GM23338 (cell line): ENCODE results near the gene SEZ6. TPM values are rescaled to one million over a fixed set of nuclear protein-coding genes. Genes with fewer than 3 reads are reported as not detected.
A peak's percentile ranks its signal among the peaks of the same experiment; 100 is the strongest.

Experiments
- ATAC-seq: fragments of 200-7000 bp; cut with Tn5 transposase; 3 replicates; pipeline ENCODE4 v1.9.1; 2020
- DNase-seq: peaks from one replicate; pipeline ENCODE4 v3.0.0-alpha.2; 2015; ENCODE audit warnings: low spot score
- H2AFZ ChIP-seq: fragments of 200-600 bp; sonication (generic); 2 replicates; pipeline ENCODE4 v1.8.0; 2016; ENCODE audit warnings: antibody characterized with exemption, mild to moderate bottlenecking, moderate library complexity
- H3F3A ChIP-seq: fragments of 200-600 bp; sonication (generic); replicated peaks from 2 replicates; pipeline ENCODE4 v1.8.0; 2017; ENCODE audit warnings: antibody characterized with exemption, mixed run types, low read depth
- H3K27ac ChIP-seq: fragments of 200-600 bp; sonication (generic); 2 replicates; pipeline ENCODE4 v1.6.1; 2016; ENCODE audit warnings: low read depth
- H3K27me3 ChIP-seq: fragments of 200-600 bp; sonication (generic); 2 replicates; pipeline ENCODE4 v1.8.0; 2016; ENCODE audit warnings: mild to moderate bottlenecking, mixed run types, moderate library complexity; ENCODE audit not compliant: insufficient read depth
- H3K36me3 ChIP-seq: fragments of 200-600 bp; sonication (generic); 2 replicates; pipeline ENCODE4 v1.8.0; 2016; ENCODE audit warnings: mild to moderate bottlenecking; ENCODE audit not compliant: insufficient read depth
- H3K4me1 ChIP-seq: fragments of 200-600 bp; sonication (generic); 2 replicates; pipeline ENCODE4 v1.8.0; 2016; ENCODE audit warnings: mild to moderate bottlenecking, moderate library complexity; ENCODE audit not compliant: insufficient read depth
- H3K4me2 ChIP-seq: fragments of 200-600 bp; sonication (generic); 2 replicates; pipeline ENCODE4 v1.7.1; 2017; ENCODE audit warnings: mixed run types
- H3K4me3 ChIP-seq: fragments of 200-600 bp; sonication (generic); 2 replicates; pipeline ENCODE4 v1.6.1; 2016; ENCODE audit warnings: mixed run types
- H3K79me2 ChIP-seq: fragments of 200-600 bp; sonication (generic); replicated peaks from 2 replicates; pipeline ENCODE4 v1.8.0; 2017; ENCODE audit warnings: mild to moderate bottlenecking; ENCODE audit not compliant: insufficient read depth
- H3K9me2 ChIP-seq: fragments of 200-600 bp; sonication (generic); 2 replicates; pipeline ENCODE4 v1.8.0; 2017; ENCODE audit not compliant: insufficient read depth
- H4K20me1 ChIP-seq: fragments of 200-600 bp; sonication (generic); replicated peaks from 2 replicates; pipeline ENCODE4 v1.8.0; 2017; ENCODE audit warnings: mild to moderate bottlenecking; ENCODE audit not compliant: insufficient read depth
- H3K27ac Mint-ChIP-seq: 2 replicates; pipeline ENCODE4 v1.8.0; 2020; ENCODE audit warnings: inconsistent platforms, mild to moderate bottlenecking, moderate library complexity, mixed read lengths
- H3K27me3 Mint-ChIP-seq: 3 replicates; pipeline ENCODE4 v1.8.0; 2022; ENCODE audit warnings: low read depth, mild to moderate bottlenecking, moderate library complexity, mixed read lengths, inconsistent platforms; ENCODE audit not compliant: insufficient read depth, poor library complexity
- H3K36me3 Mint-ChIP-seq: 3 replicates; pipeline ENCODE4 v1.8.0; 2021; ENCODE audit warnings: low read depth, mild to moderate bottlenecking, inconsistent platforms, moderate library complexity, mixed read lengths
- H3K4me1 Mint-ChIP-seq: 3 replicates; pipeline ENCODE4 v1.8.0; 2020; ENCODE audit warnings: mild to moderate bottlenecking, inconsistent platforms, mixed read lengths
- H3K4me3 Mint-ChIP-seq: 3 replicates; pipeline ENCODE4 v1.8.0; 2021; ENCODE audit warnings: moderate library complexity, mild to moderate bottlenecking, inconsistent platforms, mixed read lengths
- H3K9me3 Mint-ChIP-seq: 3 replicates; pipeline ENCODE4 v1.8.0; 2020; ENCODE audit warnings: moderate library complexity, mild to moderate bottlenecking, inconsistent platforms, mixed read lengths
- EZH2 ChIP-seq: fragments of 200-600 bp; sonication (generic); IDR thresholded peaks from one replicate; pipeline ENCODE4 v1.8.0; 2017; ENCODE audit warnings: antibody characterized with exemption, mild to moderate bottlenecking, low read depth; ENCODE audit not compliant: unreplicated experiment
- EZH2phosphoT487 ChIP-seq: fragments of 200-600 bp; sonication (generic); IDR thresholded peaks from one replicate; pipeline ENCODE4 v1.8.1; 2018; ENCODE audit warnings: antibody characterized with exemption; ENCODE audit not compliant: unreplicated experiment
- JUNB ChIP-seq: IDR thresholded peaks from one replicate; pipeline ENCODE4 v1.6.1; 2016; ENCODE audit warnings: antibody characterized with exemption; ENCODE audit not compliant: unreplicated experiment
- NANOG ChIP-seq: IDR thresholded peaks from 2 replicates; pipeline ENCODE4 v1.6.1; 2016; ENCODE audit warnings: antibody characterized with exemption, borderline replicate concordance
- POLR2AphosphoS5 ChIP-seq: IDR thresholded peaks from 2 replicates; pipeline ENCODE4 v1.6.1; 2016; ENCODE audit warnings: antibody characterized with exemption, low read depth
- REST ChIP-seq: IDR thresholded peaks from one replicate; pipeline ENCODE4 v1.6.1; 2018; ENCODE audit warnings: antibody characterized with exemption; ENCODE audit not compliant: unreplicated experiment
- STAT1 ChIP-seq: IDR thresholded peaks from one replicate; pipeline ENCODE4 v1.6.1; 2016; ENCODE audit warnings: antibody characterized with exemption; ENCODE audit not compliant: unreplicated experiment
- ZNF462 ChIP-seq: fragments of 250-450 bp; sonication (Bioruptor Pico); IDR thresholded peaks from 2 replicates; pipeline ENCODE4 v1.5.0; 2020; ENCODE audit warnings: mild to moderate bottlenecking, moderate library complexity
- polyA plus RNA-seq: library from polyadenylated mRNA; unstranded; fragments of >200 nt; fragmentation: Nextera tagmentation; extraction: Ambion mirVana; gene quantifications from 2 replicates; pipeline ENCODE4 v1.2.1, GENCODE V29; 2016
- total RNA-seq: library from RNA; depleted of rRNA; stranded (reverse); fragments of >200 nt; shearing (Covaris generic); gene quantifications from 2 replicates; pipeline ENCODE4 v1.2.3, GENCODE V29; 2014
- TF ChIP-seq, protein P1 (sequence below): IDR thresholded peaks from 2 replicates; pipeline ENCODE4 v1.6.1; 2016; ENCODE audit warnings: antibody characterized with exemption

Gene SEZ6
- total and polyA plus RNA-seq, 2 experiments from 2014 or later = 1.0 to 6.5 TPM

DNA sequence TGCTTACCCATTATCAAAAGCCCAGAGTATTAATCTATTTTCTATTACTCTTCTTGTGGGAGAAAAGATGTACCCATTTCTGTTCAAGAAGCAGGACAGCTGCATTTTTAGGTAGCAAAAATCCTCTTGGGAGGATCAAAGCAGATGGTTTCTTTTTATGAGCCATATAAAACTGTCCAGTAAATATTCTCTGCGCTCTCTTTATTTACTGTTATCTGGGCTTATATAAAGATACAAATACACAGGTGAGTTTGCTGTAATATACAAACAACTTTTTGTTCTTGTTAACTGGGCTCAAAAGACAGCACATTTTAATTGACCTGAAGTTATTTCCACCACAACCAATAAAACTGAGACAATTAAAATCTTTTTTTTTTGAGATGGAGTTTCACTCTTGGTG lies 64.6 kb downstream of the SEZ6 start:
- H3F3A ChIP-seq = peaks cover 15% of the 10 kb centered on the region; the same call in 1 of the 2 replicates
- Mint-ChIP-seq H3K27me3 (no peaks in the 10 kb centered on the region), H3K4me1 (peaks cover 60% of the 10 kb centered on the region), H3K36me3 (peaks cover 35% of the 10 kb centered on the region), H3K4me3 (no peak overlapping the region), H3K9me3 (no peaks in the 10 kb centered on the region), H3K27ac (no peak overlapping the region)
- ATAC-seq (no peak), DNase-seq (no peak)
- H3K27me3 ChIP-seq = no peaks in the 10 kb centered on the region
- no peak overlapping the region for H2AFZ ChIP-seq
- peaks cover 84% of the 10 kb centered on the region for H4K20me1 ChIP-seq
- no peak overlapping the region for H3K27ac ChIP-seq
- H3K36me3 ChIP-seq = peaks cover 17% of the 10 kb centered on the region
- peaks cover 100% of the 10 kb centered on the region for H3K79me2 ChIP-seq
- no peak for TF ChIP-seq NANOG
- TF ChIP-seq REST = no peak
- TF ChIP-seq JUNB = no peak
- no peak for TF ChIP-seq POLR2AphosphoS5
- no peak for TF ChIP-seq STAT1
- H3K4me1 ChIP-seq = peaks cover 50% of the 10 kb centered on the region
- no peaks in the 10 kb centered on the region for H3K9me2 ChIP-seq
- no peak overlapping the region for H3K4me3 ChIP-seq
- no peak overlapping the region for H3K4me2 ChIP-seq

GRCh38 chr17:28940675-28941074 lies 65.2 kb downstream of the SEZ6 start:
- H3K79me2 ChIP-seq = peaks cover 100% of the 10 kb centered on the region
- H3K27me3 Mint-ChIP-seq = no peaks in the 10 kb centered on the region
- H4K20me1 ChIP-seq = peaks cover 78% of the 10 kb centered on the region
- no peak overlapping the region for H3K27ac Mint-ChIP-seq
- ATAC-seq (peak; percentile 23; the same call in 2 of the 3 replicates), DNase-seq (no peak)
- no peak overlapping the region for H3K27ac ChIP-seq
- no peak overlapping the region for H3K4me3 Mint-ChIP-seq
- H3K9me2 ChIP-seq = no peaks in the 10 kb centered on the region
- H3K4me1 Mint-ChIP-seq = peaks cover 63% of the 10 kb centered on the region
- peaks cover 15% of the 10 kb centered on the region; the same call in 1 of the 2 replicates for H3K36me3 ChIP-seq
- no peak overlapping the region for H3K4me3 ChIP-seq
- peaks cover 56% of the 10 kb centered on the region for H3K4me1 ChIP-seq
- no peaks in the 10 kb centered on the region for H3K27me3 ChIP-seq
- H3K36me3 Mint-ChIP-seq = peaks cover 32% of the 10 kb centered on the region
- H3F3A ChIP-seq = peaks cover 16% of the 10 kb centered on the region
- no peak overlapping the region for H2AFZ ChIP-seq
- no peaks in the 10 kb centered on the region for H3K9me3 Mint-ChIP-seq
- peak overlapping the region; percentile 4; the same call in 1 of the 2 replicates for H3K4me2 ChIP-seq
- TF ChIP-seq JUNB = no peak
- TF ChIP-seq, protein P1, sequence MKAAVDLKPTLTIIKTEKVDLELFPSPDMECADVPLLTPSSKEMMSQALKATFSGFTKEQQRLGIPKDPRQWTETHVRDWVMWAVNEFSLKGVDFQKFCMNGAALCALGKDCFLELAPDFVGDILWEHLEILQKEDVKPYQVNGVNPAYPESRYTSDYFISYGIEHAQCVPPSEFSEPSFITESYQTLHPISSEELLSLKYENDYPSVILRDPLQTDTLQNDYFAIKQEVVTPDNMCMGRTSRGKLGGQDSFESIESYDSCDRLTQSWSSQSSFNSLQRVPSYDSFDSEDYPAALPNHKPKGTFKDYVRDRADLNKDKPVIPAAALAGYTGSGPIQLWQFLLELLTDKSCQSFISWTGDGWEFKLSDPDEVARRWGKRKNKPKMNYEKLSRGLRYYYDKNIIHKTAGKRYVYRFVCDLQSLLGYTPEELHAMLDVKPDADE = no peak
- no peak for TF ChIP-seq EZH2
- no peak for TF ChIP-seq NANOG
- no peak for TF ChIP-seq ZNF462
- no peak for TF ChIP-seq STAT1
- no peak for TF ChIP-seq POLR2AphosphoS5
- no peak for TF ChIP-seq EZH2phosphoT487
